HG02763 (cell line): ENCODE measurements around the gene SULT6B1.
"Not testable (repeated sequence)": the region's sequence is repeated elsewhere in the genome, so short reads cannot be mapped to it uniquely, and the experiment has no call there.

Experiments used
- ATAC-seq: cut with Tn5 transposase; IDR thresholded peaks from one replicate; pipeline ENCODE4 v1.9.1; 2021; ENCODE audit warnings: mild to moderate bottlenecking, moderate library complexity; ENCODE audit not compliant: unreplicated experiment

The SULT6B1 gene

GRCh38 chr2:37196320-37197195 is 8.1 kb upstream of the SULT6B1 start, which contains the start of gene CEBPZOS:
Gene CEBPZOS, plus strand, starts transcription at chr2:37196496. Its CDS starts 3,209 bp downstream, at chr2:37199705.
- ATAC-seq: peak; percentile 77

- ATAC-seq: not testable (repeated sequence)
Observed at GRCh38 chr2:37195862-37196319, 7.4 kb upstream of the SULT6B1 start.

GRCh38 chr2:37192551-37192950 is 4.1 kb upstream of the SULT6B1 start:
- ATAC-seq: no peak

- ATAC-seq: no peak
Observed at GRCh38 chr2:37191747-37192146, 3.3 kb upstream of the SULT6B1 start.

- no peak for ATAC-seq
Observed at GRCh38 chr2:37191253-37191652, 2.8 kb upstream of the SULT6B1 start.

GRCh38 chr2:37190290-37190689 is 1.8 kb upstream of the SULT6B1 start:
- ATAC-seq: no peak

- ATAC-seq: no peak
Observed at GRCh38 chr2:37189452-37190153, 1.1 kb upstream of the SULT6B1 start.

GRCh38 chr2:37181726-37182684 is 6.5 kb downstream of the SULT6B1 start:
- ATAC-seq: no peak

- no peak for ATAC-seq
Observed at GRCh38 chr2:37180640-37181039, 7.8 kb downstream of the SULT6B1 start.

GRCh38 chr2:37180006-37180639 is 8.3 kb downstream of the SULT6B1 start:
- no peak for ATAC-seq

GRCh38 chr2:37173741-37174140 is 14.7 kb downstream of the SULT6B1 start:
- ATAC-seq: no peak

- ATAC-seq: no peak
Observed at GRCh38 chr2:37171624-37171950, 16.9 kb downstream of the SULT6B1 start.

- ATAC-seq: no peak
Observed at GRCh38 chr2:37168217-37168981, 20.1 kb downstream of the SULT6B1 start.

- ATAC-seq: no peak
Observed at GRCh38 chr2:37167636-37168180, 20.8 kb downstream of the SULT6B1 start.

- ATAC-seq: no peak
Observed at GRCh38 chr2:37164757-37165156, 23.7 kb downstream of the SULT6B1 start.

GRCh38 chr2:37156857-37157714 is 31.4 kb downstream of the SULT6B1 start, which contains the start of gene EIF2AK2:
Gene EIF2AK2, minus strand, starts transcription at chr2:37156980. Its CDS starts 9,174 bp downstream, at chr2:37147806.
- peak; percentile 88 for ATAC-seq

- ATAC-seq: peak; percentile 8
Observed at GRCh38 chr2:37156071-37156856, 32.2 kb downstream of the SULT6B1 start.

- ATAC-seq: no peak
Observed at GRCh38 chr2:37154785-37155184, 33.7 kb downstream of the SULT6B1 start.
